MCF 10A (cell line): Measurements from ENCODE around the gene AQP9. TPM values are rescaled to one million over a fixed set of nuclear protein-coding genes. Genes with fewer than 3 reads are reported as not detected.

Source experiments
- Bru-seq: library from RNA; stranded (reverse); fragments of 400-500 nt; gene quantifications from one replicate; lab custom pipeline; 2021; lab: Mats Ljungman, UMichigan
- BruChase-seq, 2 experiments: library from RNA; stranded (reverse); fragments of 400-500 nt; gene quantifications; one replicate each; lab custom pipeline; 2021; lab: Mats Ljungman, UMichigan
- BruUV-seq: library from RNA; stranded (reverse); fragments of 400-500 nt; replicated peaks from 2 replicates; lab custom pipeline; 2021; lab: Mats Ljungman, UMichigan
- CTCF ChIA-PET: fragments of 300-600 bp; sonication (Branson Sonifier 250); formaldehyde crosslinking; extraction: SDS; loops from one replicate; lab custom pipeline; 2021; ENCODE audit warnings: antibody characterized with exemption, inconsistent platforms; lab: Yijun Ruan, JAX
- POLR2A ChIA-PET: fragments of 300-600, 350-650 bp; sonication (Branson Sonifier 250); formaldehyde crosslinking; extraction: SDS; loops from one replicate; lab custom pipeline; 2020; ENCODE audit warnings: antibody characterized with exemption, inconsistent platforms; lab: Yijun Ruan, JAX
- DNase-seq: peaks from one replicate; pipeline ENCODE4 v3.0.0-alpha.2; 2018; ENCODE audit not compliant: unreplicated experiment
- H3K27ac Mint-ChIP-seq: one replicate; pipeline ENCODE4 v1.8.0; 2022; ENCODE audit warnings: mild to moderate bottlenecking, low read depth, mixed read lengths; ENCODE audit not compliant: unreplicated experiment
- H3K27me3 Mint-ChIP-seq: one replicate; pipeline ENCODE4 v1.8.0; 2022; ENCODE audit warnings: mixed read lengths; ENCODE audit not compliant: insufficient read depth, unreplicated experiment
- H3K36me3 Mint-ChIP-seq: one replicate; pipeline ENCODE4 v1.8.0; 2022; ENCODE audit warnings: mild to moderate bottlenecking, moderate library complexity, mixed read lengths; ENCODE audit not compliant: insufficient read depth, unreplicated experiment
- H3K4me1 Mint-ChIP-seq: one replicate; pipeline ENCODE4 v1.8.0; 2022; ENCODE audit warnings: mixed read lengths; ENCODE audit not compliant: insufficient read depth, unreplicated experiment
- H3K4me3 Mint-ChIP-seq: one replicate; pipeline ENCODE4 v1.8.0; 2022; ENCODE audit warnings: mild to moderate bottlenecking, moderate library complexity, mixed read lengths; ENCODE audit not compliant: unreplicated experiment
- H3K9me3 Mint-ChIP-seq: one replicate; pipeline ENCODE4 v1.8.0; 2022; ENCODE audit warnings: mixed read lengths; ENCODE audit not compliant: unreplicated experiment
- intact Hi-C: fragments of 100-400 bp; cut with micrococcal nuclease; formaldehyde crosslinking; loops from 2 replicates; pipeline ENCODE4 v1.14.1; 2022
- long read RNA-seq: library from polyadenylated mRNA; stranded (forward); transcript quantifications from one replicate; pipeline ENCODE4 v2.0.0, GENCODE V29; 2022
- total RNA-seq: library from RNA; stranded (reverse); gene quantifications from 2 replicates; pipeline ENCODE4 v1.2.3, GENCODE V29; 2022
- TF ChIP-seq, protein P1 (sequence below): fragments of 200-600 bp; IDR thresholded peaks from one replicate; pipeline ENCODE4 v1.8.0; 2022; ENCODE audit warnings: antibody characterized with exemption, mild to moderate bottlenecking; ENCODE audit not compliant: unreplicated experiment

The AQP9 gene
- total RNA-seq (0.09 TPM in 1 of 2 replicates, not detected in the other), Bru-seq, nascent RNA (percentile 12 among the genes with signal in this experiment), BruChase-seq, experiment 1, labeled RNA remaining after a 6-hour chase (percentile 10 among the genes with signal in this experiment), BruChase-seq, experiment 2, labeled RNA remaining after a 2-hour chase (percentile 9 among the genes with signal in this experiment)
- long read RNA-seq, partial matches to known transcripts: 0 of 1 reads
- long read RNA-seq, other reads (novel, unspliced or antisense): 0 of 1 reads

- H3K27ac Mint-ChIP-seq: no peak within 1 kb of the TSS
- H3K4me3 Mint-ChIP-seq: no peak within 1 kb of the TSS
- H3K36me3 Mint-ChIP-seq: no peaks in the 10 kb centered on the region
- BruUV-seq: no TSS peak
- H3K9me3 Mint-ChIP-seq: no peaks in the 10 kb centered on the region
- ChIA-PET POLR2A (no interaction called here), CTCF (no interaction called here)
- peak; percentile 41 for DNase-seq
- TF ChIP-seq, protein P1, sequence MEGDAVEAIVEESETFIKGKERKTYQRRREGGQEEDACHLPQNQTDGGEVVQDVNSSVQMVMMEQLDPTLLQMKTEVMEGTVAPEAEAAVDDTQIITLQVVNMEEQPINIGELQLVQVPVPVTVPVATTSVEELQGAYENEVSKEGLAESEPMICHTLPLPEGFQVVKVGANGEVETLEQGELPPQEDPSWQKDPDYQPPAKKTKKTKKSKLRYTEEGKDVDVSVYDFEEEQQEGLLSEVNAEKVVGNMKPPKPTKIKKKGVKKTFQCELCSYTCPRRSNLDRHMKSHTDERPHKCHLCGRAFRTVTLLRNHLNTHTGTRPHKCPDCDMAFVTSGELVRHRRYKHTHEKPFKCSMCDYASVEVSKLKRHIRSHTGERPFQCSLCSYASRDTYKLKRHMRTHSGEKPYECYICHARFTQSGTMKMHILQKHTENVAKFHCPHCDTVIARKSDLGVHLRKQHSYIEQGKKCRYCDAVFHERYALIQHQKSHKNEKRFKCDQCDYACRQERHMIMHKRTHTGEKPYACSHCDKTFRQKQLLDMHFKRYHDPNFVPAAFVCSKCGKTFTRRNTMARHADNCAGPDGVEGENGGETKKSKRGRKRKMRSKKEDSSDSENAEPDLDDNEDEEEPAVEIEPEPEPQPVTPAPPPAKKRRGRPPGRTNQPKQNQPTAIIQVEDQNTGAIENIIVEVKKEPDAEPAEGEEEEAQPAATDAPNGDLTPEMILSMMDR: no peak
- H3K27me3 Mint-ChIP-seq: no peaks in the 10 kb centered on the region
- intact Hi-C loops: no loop called here
- H3K4me1 Mint-ChIP-seq: peaks cover 11% of the 10 kb centered on the region
Observed at GRCh38 chr15:58138106-58138505, at the start of gene AQP9. TSS of gene AQP9 (plus strand) at chr15:58138381. CDS start at chr15:58138566, 185 bp downstream.

DNA sequence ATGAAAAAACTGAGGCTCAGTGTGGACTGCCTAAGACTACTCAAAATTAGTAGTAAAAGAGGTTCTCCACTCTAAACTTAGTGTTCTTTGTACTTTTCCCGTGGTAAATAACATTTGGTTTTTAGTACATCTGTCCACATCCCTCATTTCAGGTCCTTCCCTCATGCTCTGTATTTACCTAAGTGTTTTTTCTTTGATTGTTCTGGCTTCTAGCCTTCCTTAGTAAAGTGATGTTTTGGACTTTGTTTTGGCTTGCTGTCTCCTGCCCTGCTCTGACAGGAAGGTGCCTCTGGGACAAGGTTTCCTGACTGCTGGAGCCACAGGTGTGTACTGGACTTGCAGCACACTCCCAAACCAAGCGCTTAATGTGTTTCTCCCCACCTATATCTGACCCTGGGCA, 42.8 kb upstream of the AQP9 start:
- no TSS peak for BruUV-seq
- no peak overlapping the region for H3K4me3 Mint-ChIP-seq
- ChIA-PET POLR2A (no interaction called here), CTCF (no interaction called here)
- TF ChIP-seq, protein P1: no peak
- H3K36me3 Mint-ChIP-seq: no peaks in the 10 kb centered on the region
- intact Hi-C loops: no loop called here
- no peak overlapping the region for H3K27ac Mint-ChIP-seq
- peaks cover 11% of the 10 kb centered on the region for H3K27me3 Mint-ChIP-seq
- no peaks in the 10 kb centered on the region for H3K9me3 Mint-ChIP-seq
- no peak for DNase-seq
- no peaks in the 10 kb centered on the region for H3K4me1 Mint-ChIP-seq

GRCh38 chr15:58096529-58097084, 41.6 kb upstream of the AQP9 start:
- BruUV-seq: no TSS peak
- DNase-seq: no peak
- CTCF ChIA-PET: no interaction called here
- TF ChIP-seq, protein P1: no peak
- Mint-ChIP-seq H3K27ac (no peak overlapping the region), H3K36me3 (no peaks in the 10 kb centered on the region), H3K4me3 (no peak overlapping the region), H3K4me1 (no peaks in the 10 kb centered on the region), H3K27me3 (peaks cover 11% of the 10 kb centered on the region), H3K9me3 (no peaks in the 10 kb centered on the region)
- intact Hi-C loops: no loop called here
- POLR2A ChIA-PET: interaction anchor here (0.8 kb wide), 1 partner anchor 1014 kb away, joined by 3 read pairs; no protein-coding TSS in a partner anchor

DNA sequence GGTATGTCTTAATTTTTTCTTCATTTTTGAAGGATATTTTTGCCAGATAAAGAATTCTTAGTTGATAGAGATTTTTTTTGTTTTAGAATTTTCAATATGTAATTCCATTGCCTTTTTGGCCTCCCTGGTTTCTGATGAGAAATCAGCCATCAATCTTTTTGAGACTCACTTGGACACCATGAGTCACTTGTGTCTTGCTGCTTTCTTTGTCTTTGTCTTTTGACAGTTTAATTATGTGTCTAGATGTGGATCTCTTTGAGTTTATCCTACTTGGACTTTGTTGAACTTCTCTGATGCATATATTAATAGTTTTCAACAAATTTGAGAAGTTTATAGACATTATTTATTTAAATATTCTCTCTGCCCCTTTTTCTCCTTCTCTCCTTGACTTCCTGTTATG, 34.7 kb upstream of the AQP9 start:
- BruUV-seq: no TSS peak
- no peak for DNase-seq
- ChIA-PET CTCF (no interaction called here), POLR2A (no interaction called here)
- H3K36me3 Mint-ChIP-seq: no peaks in the 10 kb centered on the region
- H3K27me3 Mint-ChIP-seq: peaks cover 11% of the 10 kb centered on the region
- H3K4me1 Mint-ChIP-seq: no peaks in the 10 kb centered on the region
- intact Hi-C loops: no loop called here
- H3K4me3 Mint-ChIP-seq: no peak overlapping the region
- no peak overlapping the region for H3K27ac Mint-ChIP-seq
- TF ChIP-seq, protein P1: no peak
- H3K9me3 Mint-ChIP-seq: no peaks in the 10 kb centered on the region
